ENCODE measurements around the gene PPP1R16B.

Gene PPP1R16B

GRCh38 chr20:38902601-38903000 lies 97.1 kb downstream of the PPP1R16B start:
- no peak for DNase-seq

GRCh38 chr20:38903335-38903734 lies 97.8 kb downstream of the PPP1R16B start:
- DNase-seq, result no peak

- no peak for DNase-seq
Measured at GRCh38 chr20:38905375-38905774, 99.9 kb downstream of the PPP1R16B start.

GRCh38 chr20:38907918-38908677 lies 102.6 kb downstream of the PPP1R16B start:
- no peak for DNase-seq

GRCh38 chr20:38915355-38915754 lies 109.9 kb downstream of the PPP1R16B start:
- no peak for DNase-seq

- DNase-seq, result no peak
Measured at GRCh38 chr20:38917657-38918056, 112.2 kb downstream of the PPP1R16B start.

- no peak for DNase-seq
Measured at GRCh38 chr20:38918172-38918571, 112.7 kb downstream of the PPP1R16B start.

- DNase-seq, result no peak
Measured at GRCh38 chr20:38919683-38920082, 114.2 kb downstream of the PPP1R16B start.

GRCh38 chr20:38920411-38920810 lies 114.9 kb downstream of the PPP1R16B start:
- no peak for DNase-seq

- DNase-seq, result no peak
Measured at GRCh38 chr20:38920851-38921250, 115.4 kb downstream of the PPP1R16B start.

GRCh38 chr20:38924718-38925117 lies 119.2 kb downstream of the PPP1R16B start:
- DNase-seq, result no peak

GRCh38 chr20:38926142-38926933 lies 120.8 kb downstream of the PPP1R16B start, which contains the start of gene FAM83D:
Gene FAM83D, plus strand, starts transcription at chr20:38926417. Its CDS starts 26 bp downstream, at chr20:38926443.
- DNase-seq, result peak; percentile 98

GRCh38 chr20:38926934-38927616 lies 121.6 kb downstream of the PPP1R16B start:
- DNase-seq, result no peak

GRCh38 chr20:38927902-38928578 lies 122.5 kb downstream of the PPP1R16B start:
- DNase-seq, result no peak

- DNase-seq, result no peak
Measured at GRCh38 chr20:38930242-38930569, 124.7 kb downstream of the PPP1R16B start.

- DNase-seq, result no peak
Measured at GRCh38 chr20:38931984-38932383, 126.5 kb downstream of the PPP1R16B start.

- no peak for DNase-seq
Measured at GRCh38 chr20:38932457-38933120, 127.1 kb downstream of the PPP1R16B start.

GRCh38 chr20:38934530-38934929 lies 129.0 kb downstream of the PPP1R16B start:
- DNase-seq, result no peak

GRCh38 chr20:38935285-38935684 lies 129.8 kb downstream of the PPP1R16B start:
- DNase-seq, result no peak

GRCh38 chr20:38935967-38936407 lies 130.5 kb downstream of the PPP1R16B start:
- no peak for DNase-seq

- DNase-seq, result no peak
Measured at GRCh38 chr20:38937000-38937399, 131.5 kb downstream of the PPP1R16B start.

- no peak for DNase-seq
Measured at GRCh38 chr20:38937978-38938473, 132.5 kb downstream of the PPP1R16B start.
